Ovary (tissue), 3 donors: ENCODE data around the gene SKI.

Source experiments
- CTCF ChIP-seq, 3 donors: fragments of 450-650 bp in 2 of 3; fragments of 200-600 bp in 1 of 3; IDR thresholded peaks; one replicate each; pipeline versions ENCODE4 v1.5.1 to v1.8.0; 2016 to 2022; ENCODE audit warnings: antibody characterized with exemption in 3 of 3, mild to moderate bottlenecking in 1 of 3
- EP300 ChIP-seq: sonication (generic); formaldehyde crosslinking; IDR thresholded peaks from one replicate; pipeline ENCODE4 v1.6.1; 2017; ENCODE audit warnings: antibody characterized with exemption
- POLR2A ChIP-seq: fragments of 450-650 bp; IDR thresholded peaks from one replicate; pipeline ENCODE4 v1.6.1; 2017; ENCODE audit warnings: antibody characterized with exemption, mild to moderate bottlenecking, moderate library complexity
- donor health status: DM: no; HTN: no; CAD: no.

DNA sequence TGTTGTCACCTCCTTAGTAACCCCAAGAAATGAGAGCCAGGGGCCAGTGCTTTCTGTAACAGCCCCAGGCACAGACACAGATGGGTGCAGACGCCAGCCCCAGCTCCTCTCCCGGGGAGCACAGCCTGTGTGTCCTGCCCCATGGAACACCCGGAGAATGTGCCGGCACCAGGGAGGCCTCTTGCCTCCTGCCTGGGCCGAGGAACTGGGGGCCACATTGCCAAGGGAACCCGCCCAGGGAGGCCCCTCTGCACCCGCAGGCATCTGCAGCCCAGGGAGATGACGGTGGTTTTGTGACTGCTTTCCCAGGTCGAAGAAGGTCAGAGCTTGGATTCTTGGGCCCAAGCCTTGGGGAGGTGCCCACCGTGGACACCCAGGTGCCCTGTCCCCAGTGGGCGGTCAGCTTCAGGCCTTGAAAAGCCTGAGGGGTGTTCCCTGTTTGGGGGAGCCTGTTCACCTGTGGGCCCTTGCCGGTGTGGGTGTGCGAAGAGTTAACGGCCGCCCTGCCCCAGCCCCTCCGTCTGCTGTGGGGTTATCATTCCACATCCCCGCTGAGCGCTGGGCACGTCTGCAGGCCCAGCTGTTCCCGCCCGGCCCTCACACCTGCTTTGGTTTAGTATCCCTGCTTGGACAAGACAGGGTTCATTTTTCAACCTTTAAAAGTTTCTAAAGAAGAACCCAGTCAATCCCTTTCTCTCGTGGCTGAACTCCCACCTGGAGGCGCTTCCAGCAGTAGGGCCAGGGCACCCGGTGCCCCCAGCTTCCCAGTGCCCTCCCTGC lies 100.7 kb downstream of the SKI start:
- TF ChIP-seq CTCF (IDR thresholded peaks at IDR 0.05) (no peak), POLR2A (no peak), EP300 (no peak)
